T-helper 17 cell (primary cell): ENCODE measurements around the gene MRGPRX4. TPM values are rescaled to one million over a fixed set of nuclear protein-coding genes. Genes with fewer than 3 reads are reported as not detected.
"Not testable (repeated sequence)": the region's sequence is repeated elsewhere in the genome, so short reads cannot be mapped to it uniquely, and the experiment has no call there.

Source experiments
- ATAC-seq: fragments of 150-1000 bp; cut with Tn5 transposase; 2 replicates; pipeline ENCODE4 v1.10.0; 2021; ENCODE audit warnings: mild to moderate bottlenecking, moderate library complexity
- DNase-seq, 3 donors: peaks; one replicate each; pipeline versions ENCODE4 v3.0.0 to v3.0.0-alpha.2; 2020 to 2021
- H3K9me3 ChIP-seq: one replicate; pipeline ENCODE4 v1.7.0; 2013; ENCODE audit warnings: low read length, mild to moderate bottlenecking; ENCODE audit not compliant: control insufficient read depth, poor library complexity, severe bottlenecking
- H3K27ac Mint-ChIP-seq: one replicate; pipeline ENCODE4 v1.8.0; 2022; ENCODE audit warnings: mild to moderate bottlenecking, moderate library complexity, mixed read lengths
- H3K27me3 Mint-ChIP-seq: one replicate; pipeline ENCODE4 v1.8.0; 2022; ENCODE audit warnings: mixed read lengths
- H3K36me3 Mint-ChIP-seq: one replicate; pipeline ENCODE4 v1.8.0; 2022; ENCODE audit warnings: low read depth, mixed read lengths
- H3K4me1 Mint-ChIP-seq: one replicate; pipeline ENCODE4 v1.8.0; 2022; ENCODE audit warnings: mild to moderate bottlenecking, mixed read lengths
- H3K4me3 Mint-ChIP-seq: one replicate; pipeline ENCODE4 v1.8.0; 2022; ENCODE audit warnings: mild to moderate bottlenecking, moderate library complexity, mixed read lengths
- total RNA-seq, 4 donors: library from RNA in 2 of 4; stranded (reverse) in 2 of 4; gene quantifications; one replicate each; pipeline ENCODE4 v1.2.3 and lab custom pipeline; 2022 to 2026

MRGPRX4 gene
- total RNA-seq (not detected), total RNA-seq (lab: John Stamatoyannopoulos, UW) (0 reads per million in 2 donors)

GRCh38 chr11:18172666-18173065, at the start of gene MRGPRX4:
MRGPRX4 (plus strand) TSS chr11:18172837; CDS start chr11:18173257, 420 bp downstream.
- H3K9me3 ChIP-seq = no peaks in the 10 kb centered on the region
- H3K27ac Mint-ChIP-seq = no peak within 1 kb of the TSS
- no peak within 1 kb of the TSS for H3K4me3 Mint-ChIP-seq
- H3K36me3 Mint-ChIP-seq = no peaks in the 10 kb centered on the region
- no peaks in the 10 kb centered on the region for H3K4me1 Mint-ChIP-seq
- ATAC-seq (no peak), DNase-seq (no peak)
- peaks cover 68% of the 10 kb centered on the region for H3K27me3 Mint-ChIP-seq

GRCh38 chr11:18131115-18131514, 41.5 kb upstream of the MRGPRX4 start:
- not testable (repeated sequence) for ATAC-seq, H3K27ac Mint-ChIP-seq, H3K4me3 Mint-ChIP-seq, H3K36me3 Mint-ChIP-seq, DNase-seq, H3K4me1 Mint-ChIP-seq, H3K9me3 ChIP-seq
- H3K27me3 Mint-ChIP-seq = peaks cover 69% of the 10 kb centered on the region

- no peak within 1 kb of the TSS for H3K27ac Mint-ChIP-seq
- peaks cover 67% of the 10 kb centered on the region for H3K27me3 Mint-ChIP-seq
- no peaks in the 10 kb centered on the region for H3K9me3 ChIP-seq
- H3K4me3 Mint-ChIP-seq = no peak within 1 kb of the TSS
- H3K36me3 Mint-ChIP-seq = peaks cover 5% of the 10 kb centered on the region
- ATAC-seq (no peak), DNase-seq (no peak)
- peaks cover 3% of the 10 kb centered on the region for H3K4me1 Mint-ChIP-seq
Measured at GRCh38 chr11:18132341-18132740, 40.3 kb upstream of the MRGPRX4 start, which contains the start of gene MRGPRX3. MRGPRX3 (plus strand) TSS chr11:18132571; CDS start chr11:18137203, 4,632 bp downstream.

GRCh38 chr11:18135308-18135707, 37.3 kb upstream of the MRGPRX4 start:
- H3K27ac Mint-ChIP-seq = no peak overlapping the region
- peaks cover 62% of the 10 kb centered on the region for H3K27me3 Mint-ChIP-seq
- DNase-seq (no peak), ATAC-seq (no peak)
- H3K9me3 ChIP-seq = no peaks in the 10 kb centered on the region
- peaks cover 3% of the 10 kb centered on the region for H3K36me3 Mint-ChIP-seq
- peaks cover 3% of the 10 kb centered on the region for H3K4me1 Mint-ChIP-seq
- H3K4me3 Mint-ChIP-seq = no peak overlapping the region

GRCh38 chr11:18137186-18137800, 35.3 kb upstream of the MRGPRX4 start:
- Mint-ChIP-seq H3K36me3 (peaks cover 2% of the 10 kb centered on the region), H3K27ac (no peak overlapping the region), H3K4me1 (peaks cover 3% of the 10 kb centered on the region), H3K4me3 (no peak overlapping the region), H3K27me3 (peaks cover 65% of the 10 kb centered on the region)
- no peaks in the 10 kb centered on the region for H3K9me3 ChIP-seq
- DNase-seq = no peak
- ATAC-seq = no peak

GRCh38 chr11:18140145-18140544, 32.5 kb upstream of the MRGPRX4 start:
- DNase-seq = no peak
- peaks cover 2% of the 10 kb centered on the region for H3K36me3 Mint-ChIP-seq

GRCh38 chr11:18144243-18144642, 28.4 kb upstream of the MRGPRX4 start:
- peaks cover 60% of the 10 kb centered on the region for H3K27me3 Mint-ChIP-seq
- H3K4me3 Mint-ChIP-seq = no peak overlapping the region
- H3K4me1 Mint-ChIP-seq = peaks cover 2% of the 10 kb centered on the region
- ATAC-seq = no peak
- no peaks in the 10 kb centered on the region for H3K36me3 Mint-ChIP-seq
- H3K9me3 ChIP-seq = no peaks in the 10 kb centered on the region
- no peak overlapping the region for H3K27ac Mint-ChIP-seq
- DNase-seq = no peak

More at GRCh38 chr11:18140145-18140544, 32.5 kb upstream of the MRGPRX4 start:
- Mint-ChIP-seq H3K27me3 (peaks cover 69% of the 10 kb centered on the region), H3K27ac (no peak overlapping the region), H3K4me3 (no peak overlapping the region), H3K4me1 (no peaks in the 10 kb centered on the region)
- ATAC-seq = no peak
- no peaks in the 10 kb centered on the region for H3K9me3 ChIP-seq

- ATAC-seq (no peak), DNase-seq (no peak)
- H3K9me3 ChIP-seq = no peaks in the 10 kb centered on the region
- Mint-ChIP-seq H3K27ac (no peak overlapping the region), H3K36me3 (no peaks in the 10 kb centered on the region), H3K27me3 (peaks cover 64% of the 10 kb centered on the region), H3K4me3 (no peak overlapping the region), H3K4me1 (peaks cover 2% of the 10 kb centered on the region)
Measured at GRCh38 chr11:18145025-18145424, 27.6 kb upstream of the MRGPRX4 start.

GRCh38 chr11:18145837-18146236, 26.8 kb upstream of the MRGPRX4 start:
- H3K4me3 Mint-ChIP-seq = no peak overlapping the region
- no peak overlapping the region for H3K27ac Mint-ChIP-seq
- ATAC-seq (no peak), DNase-seq (no peak)
- H3K4me1 Mint-ChIP-seq = peaks cover 2% of the 10 kb centered on the region
- H3K27me3 Mint-ChIP-seq = peaks cover 70% of the 10 kb centered on the region
- no peaks in the 10 kb centered on the region for H3K9me3 ChIP-seq
- no peaks in the 10 kb centered on the region for H3K36me3 Mint-ChIP-seq

- no peak for ATAC-seq
- no peaks in the 10 kb centered on the region for H3K9me3 ChIP-seq
- Mint-ChIP-seq H3K27me3 (peaks cover 67% of the 10 kb centered on the region), H3K36me3 (no peaks in the 10 kb centered on the region), H3K27ac (no peak overlapping the region), H3K4me3 (no peak overlapping the region), H3K4me1 (peaks cover 2% of the 10 kb centered on the region)
- DNase-seq = no peak
Measured at GRCh38 chr11:18151581-18151980, 21.1 kb upstream of the MRGPRX4 start.

GRCh38 chr11:18168372-18168771, 4.3 kb upstream of the MRGPRX4 start:
- ATAC-seq = no peak
- peaks cover 32% of the 10 kb centered on the region for H3K27me3 Mint-ChIP-seq

GRCh38 chr11:18171377-18172000, 1.1 kb upstream of the MRGPRX4 start:
- no peak overlapping the region for H3K4me3 Mint-ChIP-seq
- peaks cover 59% of the 10 kb centered on the region for H3K27me3 Mint-ChIP-seq
- H3K36me3 Mint-ChIP-seq = no peaks in the 10 kb centered on the region
- H3K9me3 ChIP-seq = no peaks in the 10 kb centered on the region
- no peaks in the 10 kb centered on the region for H3K4me1 Mint-ChIP-seq
- H3K27ac Mint-ChIP-seq = no peak overlapping the region
- DNase-seq (no peak), ATAC-seq (no peak)

More at GRCh38 chr11:18168372-18168771, 4.3 kb upstream of the MRGPRX4 start:
- no peaks in the 10 kb centered on the region for H3K9me3 ChIP-seq
- DNase-seq = no peak
- Mint-ChIP-seq H3K27ac (no peak overlapping the region), H3K4me3 (no peak overlapping the region), H3K36me3 (no peaks in the 10 kb centered on the region), H3K4me1 (peaks cover 3% of the 10 kb centered on the region)

- no peaks in the 10 kb centered on the region for H3K4me1 Mint-ChIP-seq
- H3K27ac Mint-ChIP-seq = no peak overlapping the region
- ATAC-seq (no peak), DNase-seq (no peak)
- no peak overlapping the region for H3K4me3 Mint-ChIP-seq
- no peaks in the 10 kb centered on the region for H3K36me3 Mint-ChIP-seq
- H3K27me3 Mint-ChIP-seq = peaks cover 75% of the 10 kb centered on the region
- H3K9me3 ChIP-seq = no peaks in the 10 kb centered on the region
Measured at GRCh38 chr11:18173225-18173866, 709 bp downstream of the MRGPRX4 start.
